Measurements from ENCODE around the gene TOP3A. TPM values are rescaled to one million over a fixed set of nuclear protein-coding genes. Genes with fewer than 3 reads are reported as not detected.

Gene TOP3A
- total RNA-seq, 1 experiment from 2014 or later: 68.7 TPM

- no peak overlapping the region for H2BK12ac ChIP-seq (ENCODE audit: insufficient read length, low read depth, low read length)
- H3K79me1 ChIP-seq (ENCODE audit: insufficient read depth, low read depth, low read length, poor library complexity, severe bottlenecking): no peaks in the 10 kb centered on the region
- TF ChIP-seq CTCF (conservative IDR thresholded peaks at IDR 0.05): no peak
- WGBS (ENCODE audit: extremely low coverage, insufficient read length, low lambda C conversion rate): no CpG with 5 or more reads among the region's 14 CpGs
- no peak overlapping the region for H4K8ac ChIP-seq (replicated peaks; ENCODE audit: insufficient read length, low read depth, low read length)
- no peak overlapping the region for H4K5ac ChIP-seq (ENCODE audit: insufficient read length, low read depth, low read length)
- H3K4me2 ChIP-seq (ENCODE audit: insufficient read depth, insufficient read length, low read length): no peak overlapping the region
- no peak overlapping the region for H3K27ac ChIP-seq (ENCODE audit: insufficient read length, low read depth, low read length)
- H3K27ac Mint-ChIP-seq: peak overlapping the region in 2 of 3 experiments; percentile 68 to 88; a peak in 3 of 7 replicates
- no peak overlapping the region for H2BK15ac ChIP-seq (ENCODE audit: low read depth, low read length)
- H3K56ac ChIP-seq (ENCODE audit: insufficient read length, low read depth, low read length): no peak overlapping the region
- no peak overlapping the region for H2BK5ac ChIP-seq (ENCODE audit: insufficient read length, low read length)
- peaks cover 5 to 20% (median 18%) of the 10 kb centered on the region in 3 experiments for H3K36me3 Mint-ChIP-seq (ENCODE audit: insufficient read depth in 1 of 3, low read depth in 3 of 3)
- H3K14ac ChIP-seq (ENCODE audit: insufficient read depth, low read length): no peak overlapping the region
- no peaks in the 10 kb centered on the region for H3K9me3 ChIP-seq (ENCODE audit: control insufficient read depth, low read depth, low read length)
- H3T11ph ChIP-seq (ENCODE audit: low read length): no peak overlapping the region
- no peaks in the 10 kb centered on the region for H3K9me3 Mint-ChIP-seq
- H3K27me3 ChIP-seq (ENCODE audit: insufficient read depth, low read length): no peaks in the 10 kb centered on the region
- no peak overlapping the region for H3K9ac ChIP-seq (ENCODE audit: extremely low read depth, insufficient read length, low read length)
- no peak overlapping the region for H3K18ac ChIP-seq (ENCODE audit: insufficient read length, low read depth, low read length)
- DNase-seq: peak; percentile 77
- no peaks in the 10 kb centered on the region; the same call in none of the 2 replicates for H3K27me3 Mint-ChIP-seq (ENCODE audit: low read depth)
- H4K91ac ChIP-seq (ENCODE audit: insufficient read length, low read depth, low read length): no peak overlapping the region
- H3K23me2 ChIP-seq (ENCODE audit: insufficient read length, low read depth, low read length, poor library complexity, severe bottlenecking): no peaks in the 10 kb centered on the region
- no peak overlapping the region for H2BK120ac ChIP-seq (ENCODE audit: low read depth, low read length, poor library complexity, severe bottlenecking)
- H3K4ac ChIP-seq (ENCODE audit: low read depth, low read length): no peak overlapping the region
- no peaks in the 10 kb centered on the region for H3K79me2 ChIP-seq (ENCODE audit: insufficient read depth, low read length)
- no peak overlapping the region for H3K23ac ChIP-seq (ENCODE audit: insufficient read length, low read depth, low read length)
- peaks cover 10 to 13% of the 10 kb centered on the region in 2 experiments for H3K4me1 Mint-ChIP-seq
- no peak overlapping the region for H2AFZ ChIP-seq (ENCODE audit: low read length)
- no peak overlapping the region for H2BK20ac ChIP-seq (ENCODE audit: low read depth, low read length, poor library complexity, severe bottlenecking)
- no peak overlapping the region for H2AK5ac ChIP-seq (ENCODE audit: insufficient read length, low read length)
- no peaks in the 10 kb centered on the region for H4K20me1 ChIP-seq (ENCODE audit: control insufficient read depth, insufficient read depth, insufficient read length)
- no peaks in the 10 kb centered on the region for H3K4me1 ChIP-seq (ENCODE audit: insufficient read depth, low read length)
- no peak overlapping the region for H3K4me3 Mint-ChIP-seq
Observed at GRCh38 chr17:18267927-18268711, 46.7 kb downstream of the TOP3A start.
